Measurements from ENCODE around the gene PHC2.

GRCh38 chr1:33372677-33373076, 58.2 kb downstream of the PHC2 start:
- TF ChIP-seq, protein P1, sequence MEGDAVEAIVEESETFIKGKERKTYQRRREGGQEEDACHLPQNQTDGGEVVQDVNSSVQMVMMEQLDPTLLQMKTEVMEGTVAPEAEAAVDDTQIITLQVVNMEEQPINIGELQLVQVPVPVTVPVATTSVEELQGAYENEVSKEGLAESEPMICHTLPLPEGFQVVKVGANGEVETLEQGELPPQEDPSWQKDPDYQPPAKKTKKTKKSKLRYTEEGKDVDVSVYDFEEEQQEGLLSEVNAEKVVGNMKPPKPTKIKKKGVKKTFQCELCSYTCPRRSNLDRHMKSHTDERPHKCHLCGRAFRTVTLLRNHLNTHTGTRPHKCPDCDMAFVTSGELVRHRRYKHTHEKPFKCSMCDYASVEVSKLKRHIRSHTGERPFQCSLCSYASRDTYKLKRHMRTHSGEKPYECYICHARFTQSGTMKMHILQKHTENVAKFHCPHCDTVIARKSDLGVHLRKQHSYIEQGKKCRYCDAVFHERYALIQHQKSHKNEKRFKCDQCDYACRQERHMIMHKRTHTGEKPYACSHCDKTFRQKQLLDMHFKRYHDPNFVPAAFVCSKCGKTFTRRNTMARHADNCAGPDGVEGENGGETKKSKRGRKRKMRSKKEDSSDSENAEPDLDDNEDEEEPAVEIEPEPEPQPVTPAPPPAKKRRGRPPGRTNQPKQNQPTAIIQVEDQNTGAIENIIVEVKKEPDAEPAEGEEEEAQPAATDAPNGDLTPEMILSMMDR (IDR thresholded peaks at IDR 0.05), result no peak
- no peak for TF ChIP-seq POLR2A (IDR thresholded peaks at IDR 0.05)

Data from lower leg skin (tissue), 3 donors.